Right ventricle myocardium superior (tissue), 1 donor: ENCODE results near the gene CBX8. TPM values are rescaled to one million over a fixed set of nuclear protein-coding genes. Genes with fewer than 3 reads are reported as not detected.

Experiments used
- ATAC-seq: fragments of 200-7000 bp; cut with Tn5 transposase; one replicate; pipeline ENCODE4 v1.9.1; 2020; ENCODE audit warnings: mild to moderate bottlenecking; ENCODE audit not compliant: poor library complexity
- DNase-seq: peaks from one replicate; pipeline ENCODE4 v3.0.0-alpha.2; 2020
- intact Hi-C: fragments of 100-400 bp; cut with DNase I; formaldehyde crosslinking; loops from one replicate; pipeline ENCODE4 v1.11.2; 2022
- long read RNA-seq: library from polyadenylated mRNA; unstranded; transcript quantifications from one replicate; pipeline ENCODE4 v2.0.0, GENCODE V29; 2021
- total RNA-seq: library from RNA; stranded (reverse); fragmentation: NEBNext Ultra II Directional; extraction: Animal tissue kit (Norgen Biotek cat#: 25700); gene quantifications from one replicate; pipeline ENCODE4 v1.2.1, GENCODE V29; 2021
- donor health status: DM: no; HTN: yes; CAD: no; lungs with severe emphysema.

CBX8 gene
- 6.2 TPM for total RNA-seq
- long read RNA-seq, transcript CBX8-201 (5 exons, 3,791 nt) = major isoform, 11 of 12 reads
- long read RNA-seq, partial matches to known transcripts = 0 of 12 reads
- long read RNA-seq, other reads (novel, unspliced or antisense) = 1 of 12 reads

DNA sequence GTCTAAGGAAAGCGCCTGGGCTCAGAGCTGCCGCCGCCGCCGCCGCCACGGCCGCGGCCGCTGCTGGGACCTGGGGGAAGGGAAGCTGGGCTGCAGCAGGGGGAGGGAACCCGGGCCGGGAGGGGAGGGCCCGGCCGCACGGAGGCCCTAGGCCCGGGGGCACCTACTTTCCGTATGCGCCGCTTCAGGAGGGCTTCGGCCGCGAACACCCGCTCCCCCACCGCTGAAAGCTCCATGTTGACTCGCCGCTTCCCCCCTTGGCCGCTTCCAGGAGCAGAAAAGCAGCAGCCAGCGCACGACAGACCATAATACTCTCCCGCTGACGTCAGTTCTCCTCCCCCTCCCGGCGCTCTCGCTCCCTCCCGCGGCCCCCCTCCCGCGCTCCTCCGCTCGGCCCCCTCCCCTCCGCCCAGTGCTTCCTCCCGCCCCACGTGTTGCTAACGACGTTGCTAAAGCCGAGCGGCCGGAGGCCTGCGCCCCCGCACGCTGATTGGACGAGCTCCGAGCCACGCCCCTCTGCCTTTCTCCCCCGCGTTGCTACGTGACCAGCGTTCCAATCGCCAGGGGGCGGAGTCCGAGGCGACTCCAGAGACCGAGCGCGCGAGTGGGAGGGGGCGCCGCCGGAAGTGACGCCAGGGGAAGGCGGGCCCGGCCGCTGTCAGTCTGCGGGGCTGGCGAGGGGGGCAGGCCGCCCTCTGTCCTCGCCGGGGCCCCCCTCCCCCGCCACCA is at the start of gene CBX8:
TSS of gene CBX8 (minus strand) at position 315 of the 729 bp plus-strand sequence. CDS start at position 236, 79 bp downstream.
- intact Hi-C loops = loop anchor here (5.0 kb wide), 1 partner anchor 45 kb away; no protein-coding TSS in a partner anchor
- DNase-seq = peak; percentile 100
- peak; percentile 97 for ATAC-seq

DNA sequence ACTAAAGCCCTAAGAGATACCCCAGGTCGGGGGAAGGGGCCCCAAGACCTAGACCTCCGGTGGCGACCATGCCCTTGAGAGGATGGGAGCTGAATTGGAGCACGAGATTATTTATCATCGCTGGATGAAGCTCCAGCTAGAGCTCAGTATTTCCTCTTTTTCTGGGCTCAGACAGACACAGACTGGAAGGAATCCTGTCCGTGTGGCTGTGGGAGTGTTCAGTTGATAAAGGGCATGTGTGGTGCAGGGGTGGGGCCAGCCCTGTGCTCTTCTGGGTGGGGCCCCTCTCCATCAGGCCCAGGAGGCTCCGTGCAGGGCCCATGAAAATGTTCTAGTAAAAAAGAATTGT is 48.7 kb upstream of the CBX8 start:
- no peak for ATAC-seq
- peak; percentile 46 for DNase-seq
- intact Hi-C loops = loop anchor here (10.0 kb wide), 2 partner anchors 69 to 129 kb away; no protein-coding TSS in a partner anchor

DNA sequence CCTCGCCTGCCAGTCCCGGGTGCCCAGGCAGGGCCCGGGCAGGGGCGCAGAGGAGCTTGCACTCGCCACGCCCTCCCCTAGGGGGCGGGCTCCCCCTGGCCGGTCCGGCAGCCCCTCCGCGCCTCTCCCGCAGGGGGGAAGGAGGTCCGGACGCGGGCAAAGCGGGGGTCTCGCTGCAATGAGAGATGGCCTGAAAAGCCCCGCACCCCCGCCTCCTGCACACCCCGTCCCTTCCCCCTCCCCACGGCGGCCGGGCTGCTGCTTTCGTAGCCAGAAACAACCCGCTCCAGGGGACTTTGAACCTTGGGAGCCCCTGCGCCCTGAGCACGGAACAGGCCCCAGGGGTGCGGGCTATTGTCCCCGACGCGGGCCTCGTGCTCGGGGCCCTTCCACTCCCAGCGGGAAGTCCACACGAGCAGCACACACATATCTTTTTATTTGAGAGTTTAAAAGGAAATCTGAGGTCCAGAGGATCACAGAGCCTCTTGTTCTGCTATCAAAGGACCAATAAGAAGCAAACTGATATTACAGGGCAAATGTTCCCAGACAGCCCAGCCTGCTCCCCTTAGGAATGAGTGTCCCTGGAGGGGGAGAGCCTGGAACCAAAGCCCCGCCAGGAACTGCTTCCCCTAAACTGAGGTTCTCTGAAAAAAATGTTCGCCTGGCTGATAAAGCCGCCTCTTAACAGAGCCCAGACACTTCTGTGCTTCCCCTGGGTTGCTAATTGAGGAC is 48.2 kb upstream of the CBX8 start:
- intact Hi-C loops = loop anchor here (5.0 to 10.0 kb wide), 3 partner anchors 48 to 130 kb away; partner anchors contain the start of gene CBX8
- peak; percentile 80 for ATAC-seq
- DNase-seq = peak; percentile 71

DNA sequence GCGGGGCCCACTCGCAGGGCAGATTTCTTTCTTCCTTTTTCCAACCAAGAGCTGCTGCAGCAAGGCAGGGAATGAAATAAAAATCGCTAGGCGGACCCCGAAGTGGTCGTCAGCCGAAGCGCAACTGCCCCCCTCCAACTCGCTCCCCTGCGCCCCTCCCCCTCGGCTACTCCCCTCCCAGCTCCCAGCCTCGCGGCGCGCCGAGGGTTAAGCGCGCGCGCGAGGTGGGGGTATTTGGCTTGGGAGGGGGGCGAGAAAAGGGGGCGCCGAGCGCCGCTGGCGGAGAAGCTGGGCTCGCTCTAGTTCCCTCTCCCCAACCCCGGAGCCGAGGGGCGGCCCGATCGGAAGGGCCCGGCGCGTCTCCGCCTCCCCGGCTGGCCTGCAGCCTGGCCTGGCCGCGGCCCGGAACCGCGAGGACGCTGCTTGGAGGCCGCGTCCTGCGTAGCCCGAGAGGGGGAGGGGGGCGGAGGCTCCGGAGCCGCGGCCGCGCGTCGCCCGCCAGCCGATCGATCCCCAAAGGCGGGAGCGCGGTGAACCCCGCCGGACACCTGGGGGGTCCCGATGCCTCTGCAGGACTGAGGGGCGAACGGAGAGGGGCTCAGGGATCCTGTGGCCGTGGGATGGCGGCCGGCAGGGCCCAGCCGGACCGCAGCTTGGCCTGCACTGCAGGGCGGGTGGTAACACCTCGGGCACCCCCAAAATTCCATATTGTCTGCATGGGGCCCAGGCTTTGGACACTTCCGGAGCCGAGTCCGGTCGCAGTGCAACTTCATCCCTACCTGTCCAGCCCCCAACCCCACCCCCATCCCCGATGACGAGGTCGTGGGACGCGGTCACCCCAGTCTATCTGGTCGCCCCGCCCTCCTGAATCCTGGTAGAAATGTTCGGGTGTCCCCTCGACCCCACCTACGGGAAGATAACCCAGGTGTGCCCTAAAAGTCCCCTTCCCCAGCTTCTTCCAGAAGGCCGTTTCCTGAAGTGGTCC is 47.2 kb upstream of the CBX8 start:
- DNase-seq = peak; percentile 85
- ATAC-seq = peak; percentile 75
- intact Hi-C loops = loop anchor here (5.0 to 10.0 kb wide), 3 partner anchors 47 to 131 kb away; partner anchors contain the start of gene CBX8

DNA sequence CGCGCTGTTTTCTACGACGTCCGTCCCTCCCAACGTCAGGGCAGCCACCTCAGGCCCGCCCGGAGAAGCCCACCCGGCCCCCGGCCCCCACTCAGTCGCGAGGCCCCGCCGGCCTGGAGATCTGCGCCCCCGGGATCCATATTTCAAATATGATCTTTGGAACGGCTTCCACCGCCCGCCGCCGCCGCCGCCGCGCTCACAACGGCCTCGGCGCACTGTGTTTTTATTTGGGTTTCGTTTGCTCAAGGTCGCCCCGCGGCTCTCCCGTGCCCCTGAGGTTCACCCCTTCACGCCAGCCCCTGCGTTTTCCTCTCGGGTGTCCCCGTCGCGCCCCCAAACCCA is 46.6 kb upstream of the CBX8 start:
- intact Hi-C loops = loop anchor here (5.0 to 10.0 kb wide), 3 partner anchors 46 to 131 kb away; partner anchors contain the start of gene CBX8
- DNase-seq = no peak
- ATAC-seq = no peak

DNA sequence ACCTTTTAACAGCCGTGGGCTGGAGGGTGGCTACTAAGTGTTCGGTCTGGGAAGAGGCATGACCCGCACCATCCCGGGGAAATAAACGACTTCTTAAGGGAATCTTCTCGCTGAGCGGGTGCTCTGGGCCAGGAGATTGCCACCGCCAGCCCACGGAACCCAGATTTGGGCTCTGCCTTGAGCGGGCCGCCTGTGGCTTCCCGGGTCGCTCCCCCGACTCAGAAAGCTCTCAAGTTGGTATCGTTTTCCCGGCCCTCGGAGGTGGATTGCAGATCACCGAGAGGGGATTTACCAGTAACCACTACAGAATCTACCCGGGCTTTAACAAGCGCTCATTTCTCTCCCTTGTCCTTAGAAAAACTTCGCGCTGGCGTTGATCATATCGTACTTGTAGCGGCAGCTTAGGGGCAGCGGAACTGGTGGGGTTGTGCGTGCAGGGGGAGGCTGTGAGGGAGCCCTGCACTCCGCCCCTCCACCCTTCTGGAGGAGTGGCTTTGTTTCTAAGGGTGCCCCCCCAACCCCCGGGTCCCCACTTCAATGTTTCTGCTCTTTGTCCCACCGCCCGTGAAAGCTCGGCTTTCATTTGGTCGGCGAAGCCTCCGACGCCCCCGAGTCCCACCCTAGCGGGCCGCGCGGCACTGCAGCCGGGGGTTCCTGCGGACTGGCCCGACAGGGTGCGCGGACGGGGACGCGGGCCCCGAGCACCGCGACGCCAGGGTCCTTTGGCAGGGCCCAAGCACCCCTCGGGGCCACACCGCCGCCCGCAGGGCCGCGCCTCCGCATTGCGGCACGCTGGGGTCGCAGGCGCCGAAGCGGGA is 46.0 kb upstream of the CBX8 start:
- DNase-seq (no peak), ATAC-seq (no peak)
- intact Hi-C loops = loop anchor here (5.0 to 10.0 kb wide), 3 partner anchors 46 to 132 kb away; partner anchors contain the start of gene CBX8

DNA sequence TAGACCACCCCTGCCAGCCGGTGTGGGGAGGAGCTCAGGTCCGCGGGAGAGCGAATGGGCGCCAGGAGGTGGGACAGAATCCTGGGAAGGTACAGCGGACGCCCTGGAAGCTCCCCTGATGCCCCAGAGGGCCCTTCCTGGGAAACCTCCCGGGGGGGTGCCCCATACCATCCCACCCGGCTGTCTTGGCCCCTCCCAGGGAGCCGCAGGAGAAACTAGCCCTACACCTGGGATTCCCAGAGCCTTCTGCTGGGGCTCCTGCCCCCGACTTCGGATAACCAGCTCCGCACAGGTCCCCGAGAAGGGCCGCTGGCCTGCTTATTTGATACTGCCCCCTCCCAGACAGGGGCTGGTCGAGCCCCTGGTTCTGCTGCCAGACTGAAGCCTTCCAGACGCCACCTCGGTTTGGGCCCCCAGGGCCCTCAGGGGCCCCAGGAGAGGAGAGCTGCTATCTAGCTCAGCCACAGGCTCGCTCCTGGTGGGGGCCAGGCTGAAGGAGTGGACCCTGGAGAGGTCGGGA is 45.3 kb upstream of the CBX8 start:
- DNase-seq (no peak), ATAC-seq (no peak)
- intact Hi-C loops = loop anchor here (5.0 to 10.0 kb wide), 3 partner anchors 45 to 133 kb away; partner anchors contain the start of gene CBX8

DNA sequence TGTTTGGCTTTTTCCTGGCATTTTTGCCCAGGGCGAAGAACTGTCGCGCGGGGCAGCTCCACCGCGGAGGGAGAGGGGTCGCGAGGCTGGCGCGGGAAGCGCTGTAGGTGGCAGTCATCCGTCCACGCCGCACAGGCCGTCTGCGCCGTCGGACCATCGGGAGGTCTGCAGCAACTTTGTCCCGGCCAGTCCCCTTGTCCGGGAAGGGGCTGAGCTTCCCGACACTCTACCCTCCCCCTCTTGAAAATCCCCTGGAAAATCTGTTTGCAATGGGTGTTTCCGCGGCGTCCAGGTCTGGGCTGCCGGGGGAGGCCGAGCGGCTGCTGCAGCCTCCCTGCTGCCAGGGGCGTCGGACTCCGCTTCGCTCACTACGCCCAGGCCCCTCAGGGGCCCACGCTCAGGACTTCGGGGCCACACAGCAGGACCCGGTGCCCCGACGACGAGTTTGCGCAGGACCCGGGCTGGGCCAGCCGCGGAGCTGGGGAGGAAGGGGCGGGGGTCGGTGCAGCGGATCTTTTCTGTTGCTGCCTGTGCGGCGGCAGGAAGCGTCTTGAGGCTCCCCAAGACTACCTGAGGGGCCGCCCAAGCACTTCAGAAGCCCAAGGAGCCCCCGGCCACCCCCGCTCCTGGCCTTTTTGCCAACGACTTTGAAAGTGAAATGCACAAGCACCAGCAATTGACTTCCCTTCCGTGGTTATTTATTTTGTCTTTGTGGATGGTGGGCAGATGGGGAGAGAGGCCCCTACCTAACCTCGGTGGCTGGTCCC is 44.7 kb upstream of the CBX8 start:
- DNase-seq (no peak), ATAC-seq (no peak)
- intact Hi-C loops = loop anchor here (5.0 to 10.0 kb wide), 3 partner anchors 44 to 133 kb away; partner anchors contain the start of gene CBX8

DNA sequence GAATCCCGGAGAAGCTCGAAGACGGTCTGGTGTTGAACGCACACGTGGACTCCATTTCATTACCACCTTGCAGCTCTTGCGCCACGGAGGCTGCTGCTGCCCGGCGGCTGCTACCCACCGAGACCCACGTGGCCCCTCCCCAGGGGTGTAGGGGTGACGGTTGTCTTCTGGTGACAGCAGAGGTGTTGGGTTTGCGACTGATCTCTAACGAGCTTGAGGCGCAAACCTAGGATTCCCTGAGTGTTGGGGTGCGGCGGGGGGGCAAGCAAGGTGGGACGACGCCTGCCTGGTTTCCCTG is 44.1 kb upstream of the CBX8 start:
- intact Hi-C loops = loop anchor here (5.0 to 10.0 kb wide), 3 partner anchors 44 to 134 kb away; partner anchors contain the start of gene CBX8

DNA sequence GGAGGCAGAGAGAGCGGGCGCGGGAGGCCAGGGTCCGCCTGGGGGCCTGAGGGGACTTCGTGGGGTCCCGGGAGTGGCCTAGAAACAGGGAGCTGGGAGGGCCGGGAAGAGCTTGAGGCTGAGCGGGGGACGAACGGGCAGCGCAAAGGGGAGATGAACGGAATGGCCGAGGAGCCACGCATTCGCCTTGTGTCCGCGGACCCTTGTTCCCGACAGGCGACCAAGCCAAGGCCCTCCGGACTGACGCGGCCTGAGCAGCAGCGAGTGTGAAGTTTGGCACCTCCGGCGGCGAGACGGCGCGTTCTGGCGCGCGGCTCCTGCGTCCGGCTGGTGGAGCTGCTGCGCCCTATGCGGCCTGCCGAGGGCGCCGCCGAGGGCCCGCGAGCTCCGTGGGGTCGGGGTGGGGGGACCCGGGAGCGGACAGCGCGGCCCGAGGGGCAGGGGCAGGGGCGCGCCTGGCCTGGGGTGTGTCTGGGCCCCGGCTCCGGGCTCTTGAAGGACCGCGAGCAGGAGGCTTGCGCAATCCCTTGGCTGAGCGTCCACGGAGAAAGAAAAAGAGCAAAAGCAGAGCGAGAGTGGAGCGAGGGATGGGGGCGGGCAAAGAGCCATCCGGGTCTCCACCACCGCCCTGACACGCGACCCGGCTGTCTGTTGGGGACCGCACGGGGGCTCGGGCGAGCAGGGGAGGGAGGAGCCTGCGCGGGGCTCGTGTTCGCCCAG is 43.6 kb upstream of the CBX8 start:
- intact Hi-C loops = loop anchor here (5.0 to 10.0 kb wide), 3 partner anchors 43 to 134 kb away; partner anchors contain the start of gene CBX8
- DNase-seq (peak; percentile 90), ATAC-seq (peak; percentile 3)

More for the DNA sequence above, 44.1 kb upstream of the CBX8 start:
- ATAC-seq (no peak), DNase-seq (no peak)

DNA sequence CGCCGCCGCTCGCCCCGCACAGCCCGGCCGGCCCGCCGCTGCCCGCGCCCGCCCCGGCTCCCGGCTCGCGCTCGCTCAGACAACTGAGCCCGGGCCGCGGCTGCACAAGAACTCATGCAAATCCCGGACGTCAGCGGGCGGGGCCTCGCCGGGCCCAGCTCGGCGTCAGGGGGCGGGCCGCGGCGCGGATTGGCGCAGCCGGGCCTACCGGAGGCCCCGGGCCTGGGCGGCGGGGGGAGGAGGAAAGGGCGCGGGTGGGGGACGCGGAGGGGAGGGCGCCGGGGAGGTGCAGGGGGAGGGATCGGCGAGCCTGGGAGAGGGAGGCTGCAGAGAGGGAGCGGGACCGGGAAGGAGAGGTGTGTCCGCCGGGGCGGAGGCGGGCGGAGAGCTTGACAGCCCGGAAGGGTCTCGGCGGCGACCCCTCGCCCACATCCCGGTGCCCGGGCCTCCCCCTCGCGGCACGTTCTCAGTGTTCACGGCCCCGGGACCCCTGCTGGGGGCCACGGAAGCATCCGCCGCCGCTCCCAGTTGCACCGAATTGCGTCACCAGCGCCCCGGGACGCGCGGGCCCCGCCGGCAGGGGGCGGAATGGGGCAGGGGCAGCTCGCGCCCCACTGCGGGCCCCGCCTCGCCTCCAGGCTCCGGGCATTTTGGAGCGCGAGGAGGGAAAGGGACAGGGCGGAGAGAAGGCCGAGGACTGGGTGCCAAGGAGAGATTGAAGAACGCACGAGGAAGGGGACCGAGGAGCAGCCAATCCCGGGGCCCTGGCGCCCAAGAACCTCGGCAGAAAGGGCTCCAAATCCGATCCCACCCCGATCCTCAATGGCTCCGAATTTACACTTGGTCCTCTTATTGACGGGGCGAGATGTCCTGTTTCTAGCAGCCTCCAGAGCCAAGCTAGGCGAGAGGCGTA is 42.7 kb upstream of the CBX8 start, which contains the start of gene CBX4:
TSS of gene CBX4 (minus strand) at position 85 of the 913 bp plus-strand sequence. CDS start 189 bp downstream, outside the sequence.
- ATAC-seq = peak; percentile 85
- peak; percentile 98 for DNase-seq
- intact Hi-C loops = loop anchor here (5.0 to 10.0 kb wide), 3 partner anchors 42 to 135 kb away; partner anchors contain the start of gene CBX8

DNA sequence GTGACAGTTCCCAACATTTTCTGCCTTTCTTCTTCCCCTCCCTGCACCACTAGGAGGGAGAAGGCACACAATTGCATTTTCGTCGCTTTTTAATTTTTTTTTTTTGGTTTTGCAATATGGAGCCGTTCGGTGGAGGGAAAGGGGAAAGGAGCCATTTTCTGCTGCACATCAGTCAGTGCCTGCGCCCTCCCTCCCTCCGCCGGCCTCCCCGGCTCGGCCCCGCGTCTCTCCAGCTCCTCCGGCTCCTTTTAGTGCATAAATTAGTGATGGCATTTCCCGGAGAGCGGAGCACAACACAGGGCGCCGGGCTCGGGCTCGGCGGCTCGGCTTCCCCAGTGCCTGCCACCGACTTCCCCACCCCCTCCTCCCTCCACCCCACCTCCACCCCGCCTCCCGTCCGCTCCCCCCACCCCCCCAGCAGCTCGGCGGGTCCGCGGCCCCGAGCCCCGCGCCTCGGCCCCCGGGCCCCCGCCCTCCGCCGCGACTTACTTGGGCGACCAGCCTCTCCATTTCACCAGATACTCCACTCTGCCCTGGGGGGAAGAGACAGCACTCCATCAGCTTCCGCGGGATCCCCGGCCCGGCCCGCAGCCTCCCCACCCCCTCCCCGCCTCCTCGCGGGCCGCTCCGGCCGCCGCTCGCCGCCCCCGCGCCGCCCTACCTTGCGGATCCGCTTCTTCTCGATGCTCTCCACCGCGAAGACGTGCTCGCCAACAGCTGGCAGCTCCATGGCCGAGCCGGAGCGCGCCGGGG is 41.8 kb upstream of the CBX8 start:
- DNase-seq (peak; percentile 67), ATAC-seq (peak; percentile 8)
- intact Hi-C loops = no loop called here

DNA sequence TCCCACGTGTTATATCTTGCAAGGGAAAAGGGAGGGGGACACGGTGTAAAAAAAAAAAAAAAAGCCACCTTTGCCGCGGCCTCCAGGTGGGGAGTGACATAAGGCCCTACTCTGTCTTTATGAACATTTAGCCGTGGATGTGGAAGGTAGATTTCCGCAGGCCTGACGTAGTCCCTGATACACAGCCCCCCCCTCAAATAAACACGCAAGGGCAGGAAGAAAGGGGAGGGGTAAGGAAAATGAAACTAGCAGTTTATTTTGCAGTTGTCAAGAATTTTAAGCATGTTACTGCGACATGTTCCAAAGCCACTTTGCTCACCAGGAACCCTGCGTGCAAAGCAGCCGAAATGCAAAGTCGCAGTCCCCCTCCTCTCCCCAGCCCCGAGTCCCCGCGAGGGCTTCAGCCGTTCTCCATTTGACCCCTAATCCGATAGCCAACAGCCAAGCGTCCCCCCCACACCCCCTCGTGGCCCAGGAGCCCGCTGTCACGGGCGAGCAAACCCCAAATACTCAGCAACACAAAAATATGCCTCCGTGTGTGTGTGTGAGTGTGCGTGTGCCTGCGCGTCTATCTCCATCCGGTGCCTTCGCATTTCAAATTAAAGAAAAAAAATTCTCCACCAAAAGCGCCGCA is 41.1 kb upstream of the CBX8 start:
- DNase-seq (no peak), ATAC-seq (no peak)
- intact Hi-C loops = no loop called here
